Esophagus squamous epithelium (tissue), 5 donors: ENCODE data around the gene MAP1B. TPM values are rescaled to one million over a fixed set of nuclear protein-coding genes. Genes with fewer than 3 reads are reported as not detected.

Experiments used
- DNase-seq: peaks from one replicate; lab custom pipeline; 2025; lab: John Stamatoyannopoulos, UW
- H3K27ac ChIP-seq, 4 donors: fragments of 200-600 bp; sonication (generic); one replicate each; pipeline ENCODE4 v1.5.1; 2016 to 2019; ENCODE audit warnings: mild to moderate bottlenecking in 1 of 4
- H3K27me3 ChIP-seq, 4 donors: fragments of 200-600 bp; sonication (generic); 1 replicate in 3 of 4; 2 replicates in 1 of 4; pipeline versions ENCODE4 v1.5.1 to v1.6.0; 2017 to 2021; ENCODE audit warnings: antibody characterized with exemption in 1 of 4
- H3K36me3 ChIP-seq, 3 donors: fragments of 200-600 bp; sonication (generic); one replicate each; pipeline ENCODE4 v1.5.1; 2016 to 2019
- H3K4me1 ChIP-seq, 3 donors: fragments of 200-600 bp; sonication (generic); one replicate each; pipeline ENCODE4 v1.5.1; 2017 to 2019
- H3K4me3 ChIP-seq, 4 donors: fragments of 200-600 bp; sonication (generic); 1 replicate in 3 of 4; 2 replicates in 1 of 4; pipeline ENCODE4 v1.5.1; 2016 to 2019; ENCODE audit warnings: mild to moderate bottlenecking in 2 of 4, moderate library complexity in 1 of 4
- H3K9me3 ChIP-seq, 3 donors: fragments of 200-600 bp; sonication (generic); one replicate each; pipeline ENCODE4 v1.5.1; 2016 to 2019
- CTCF ChIP-seq, 6 experiments: fragments of 450-650 bp in 4 of 6; fragments of 200-600 bp in 2 of 6; sonication (generic) in 2 of 6; IDR thresholded peaks; one replicate each; pipeline ENCODE4 v1.5.1; 2016 to 2019; ENCODE audit warnings: antibody characterized with exemption in 6 of 6, mild to moderate bottlenecking in 4 of 6, moderate library complexity in 4 of 6
- POLR2A ChIP-seq, 4 donors: fragments of 450-650 bp; IDR thresholded peaks; one replicate each; pipeline ENCODE4 v1.6.1; 2017; ENCODE audit warnings: antibody characterized with exemption in 4 of 4, mild to moderate bottlenecking in 4 of 4, moderate library complexity in 3 of 4
- WGBS, 2 donors: methylation state at CpG; one replicate each; pipeline ENCODE4 v1.1.5; 2018; 5-methylcytosine and 5-hydroxymethylcytosine counted together
- intact Hi-C: fragments of 100-400 bp; cut with DNase I; formaldehyde crosslinking; loops from one replicate; pipeline ENCODE4 v1.15.0; 2022
- total RNA-seq, 4 donors: library from RNA; depleted of rRNA; stranded (reverse); fragments of >200 nt; gene quantifications; one replicate each; pipeline ENCODE4 v1.1.0, GENCODE V29; 2016
- donor health status: DM: yes; HTN: yes; CAD: no.

Gene MAP1B
- total RNA-seq, 4 donors from 2014 or later, result 8.2 to 180 (median 29.6) TPM

DNA sequence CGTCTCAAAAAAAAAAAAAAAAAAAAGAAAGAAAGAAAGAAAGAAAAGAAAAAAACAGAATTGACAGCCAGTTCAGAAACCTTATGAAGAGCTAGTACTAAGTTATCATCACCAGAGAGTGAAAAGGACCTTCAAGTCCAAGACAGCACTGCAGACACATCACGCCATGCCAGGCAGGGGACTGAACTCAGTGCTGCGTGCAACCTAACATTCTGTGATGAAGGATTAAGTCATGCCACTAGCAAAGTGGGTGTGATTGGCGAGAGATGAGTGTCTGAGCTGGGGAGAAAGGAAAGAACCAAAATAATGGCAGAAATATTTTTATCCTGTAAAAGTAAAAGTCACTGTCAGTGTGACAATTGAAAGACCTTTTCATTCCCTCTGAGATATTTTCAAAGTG is 54.7 kb downstream of the MAP1B start:
- Histone ChIP-seq H3K4me3 (no peak overlapping the region), H3K27ac (no peak overlapping the region), H3K9me3 (no peaks in the 10 kb centered on the region), H3K36me3 (no peaks in the 10 kb centered on the region), H3K27me3 (peaks cover 0 to 18% (median 0%) of the 10 kb centered on the region in 4 donors), H3K4me1 (peaks cover 4 to 47% (median 34%) of the 10 kb centered on the region in 3 donors)
- intact Hi-C loops, result no loop called here
- TF ChIP-seq CTCF (IDR thresholded peaks at IDR 0.05), result no peak
- TF ChIP-seq POLR2A (IDR thresholded peaks at IDR 0.05), result no peak
- WGBS, 2 donors, result 85 to 89% methylated on average over 3 to 4 of the region's 4 CpGs
- DNase-seq, result no peak

GRCh38 chr5:72163349-72163983 is 56.2 kb downstream of the MAP1B start:
- WGBS, 2 donors, result 92 to 96% methylated on average over 2 of the region's 2 CpGs

DNA sequence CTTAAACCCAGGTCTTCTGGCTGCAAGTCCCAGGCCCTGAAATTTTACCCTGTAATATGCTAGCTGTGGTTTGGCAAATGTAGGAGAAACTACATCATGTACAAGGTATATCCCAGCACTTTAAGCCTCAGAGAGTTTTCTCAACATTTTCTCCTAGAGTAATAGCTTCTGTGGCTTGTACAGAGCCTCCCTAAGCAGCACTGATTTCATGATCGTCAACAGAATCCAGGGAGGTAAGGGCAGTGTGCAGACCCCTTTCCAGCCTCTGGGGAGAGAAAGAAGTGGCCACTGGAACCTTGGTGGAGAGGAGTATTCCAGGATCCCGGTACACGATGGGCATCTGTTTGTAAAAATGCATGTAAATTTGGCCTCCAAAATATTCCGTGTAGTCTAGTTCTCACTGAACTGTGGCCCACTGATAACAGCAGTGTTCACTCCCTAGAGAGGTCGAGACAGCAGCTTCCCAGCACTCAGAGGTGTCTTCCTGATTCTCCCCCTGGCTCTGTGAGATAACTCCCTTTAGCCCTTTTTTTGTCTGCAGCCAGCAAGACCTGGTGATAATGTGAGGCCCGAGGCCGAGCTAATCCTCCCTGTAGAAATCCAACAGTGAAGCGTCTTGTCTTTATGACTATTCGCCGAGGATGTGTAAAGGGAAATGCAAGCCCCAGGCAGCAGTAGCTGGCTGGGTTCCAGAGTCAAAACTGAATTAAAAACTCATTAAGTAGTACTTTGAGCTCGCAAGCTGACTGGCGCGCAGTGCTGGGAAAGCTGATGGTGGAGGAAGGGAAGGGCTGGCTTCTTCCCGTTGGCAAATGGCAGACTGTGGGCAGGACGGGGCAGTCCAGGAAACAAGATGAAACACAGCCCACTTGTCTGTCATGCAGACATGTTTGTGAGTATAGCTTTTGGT is 59.0 kb downstream of the MAP1B start:
- H3K4me1 ChIP-seq, result peaks cover 4 to 33% (median 23%) of the 10 kb centered on the region in 3 donors
- peak overlapping the region in 2 of 4 donors; percentile 15 to 24 for H3K4me3 ChIP-seq
- no peaks in the 10 kb centered on the region for H3K36me3 ChIP-seq
- no peak for TF ChIP-seq CTCF (IDR thresholded peaks at IDR 0.05)
- TF ChIP-seq POLR2A (IDR thresholded peaks at IDR 0.05), result no peak
- intact Hi-C loops, result no loop called here
- no peaks in the 10 kb centered on the region for H3K9me3 ChIP-seq
- 13 to 30% methylated on average over 13 to 15 of the region's 15 CpGs for WGBS, 2 donors
- peak; percentile 7 for DNase-seq
- peaks cover 0 to 23% (median 0%) of the 10 kb centered on the region in 4 donors for H3K27me3 ChIP-seq
- peak overlapping the region; percentile 21 to 78 (median 65) for H3K27ac ChIP-seq

More at GRCh38 chr5:72163349-72163983, 56.2 kb downstream of the MAP1B start:
- Histone ChIP-seq H3K36me3 (no peaks in the 10 kb centered on the region), H3K4me3 (no peak overlapping the region), H3K27me3 (peaks cover 0 to 16% (median 0%) of the 10 kb centered on the region in 4 donors), H3K4me1 (peaks cover 4 to 49% (median 32%) of the 10 kb centered on the region in 3 donors), H3K9me3 (no peaks in the 10 kb centered on the region), H3K27ac (no peak overlapping the region)
- TF ChIP-seq POLR2A (IDR thresholded peaks at IDR 0.05), result no peak
- no peak for TF ChIP-seq CTCF (IDR thresholded peaks at IDR 0.05)
- intact Hi-C loops, result no loop called here
- no peak for DNase-seq

GRCh38 chr5:72167257-72167656 is 60.0 kb downstream of the MAP1B start:
- Histone ChIP-seq H3K27me3 (peaks cover 0 to 23% (median 0%) of the 10 kb centered on the region in 4 donors), H3K4me1 (peaks cover 4 to 31% (median 23%) of the 10 kb centered on the region in 3 donors), H3K9me3 (no peaks in the 10 kb centered on the region), H3K36me3 (no peaks in the 10 kb centered on the region), H3K27ac (peak overlapping the region in 3 of 4 donors; percentile 64 to 78 (median 66)), H3K4me3 (peak overlapping the region in 1 of 4 donors; percentile 24)
- DNase-seq, result no peak
- intact Hi-C loops, result no loop called here
- WGBS, 2 donors, result 78 to 87% methylated on average over 1 of the region's 1 CpG
- no peak for TF ChIP-seq CTCF (IDR thresholded peaks at IDR 0.05)
- no peak for TF ChIP-seq POLR2A (IDR thresholded peaks at IDR 0.05)
